ENCODE measurements around the gene VPS26C.

VPS26C gene

DNA sequence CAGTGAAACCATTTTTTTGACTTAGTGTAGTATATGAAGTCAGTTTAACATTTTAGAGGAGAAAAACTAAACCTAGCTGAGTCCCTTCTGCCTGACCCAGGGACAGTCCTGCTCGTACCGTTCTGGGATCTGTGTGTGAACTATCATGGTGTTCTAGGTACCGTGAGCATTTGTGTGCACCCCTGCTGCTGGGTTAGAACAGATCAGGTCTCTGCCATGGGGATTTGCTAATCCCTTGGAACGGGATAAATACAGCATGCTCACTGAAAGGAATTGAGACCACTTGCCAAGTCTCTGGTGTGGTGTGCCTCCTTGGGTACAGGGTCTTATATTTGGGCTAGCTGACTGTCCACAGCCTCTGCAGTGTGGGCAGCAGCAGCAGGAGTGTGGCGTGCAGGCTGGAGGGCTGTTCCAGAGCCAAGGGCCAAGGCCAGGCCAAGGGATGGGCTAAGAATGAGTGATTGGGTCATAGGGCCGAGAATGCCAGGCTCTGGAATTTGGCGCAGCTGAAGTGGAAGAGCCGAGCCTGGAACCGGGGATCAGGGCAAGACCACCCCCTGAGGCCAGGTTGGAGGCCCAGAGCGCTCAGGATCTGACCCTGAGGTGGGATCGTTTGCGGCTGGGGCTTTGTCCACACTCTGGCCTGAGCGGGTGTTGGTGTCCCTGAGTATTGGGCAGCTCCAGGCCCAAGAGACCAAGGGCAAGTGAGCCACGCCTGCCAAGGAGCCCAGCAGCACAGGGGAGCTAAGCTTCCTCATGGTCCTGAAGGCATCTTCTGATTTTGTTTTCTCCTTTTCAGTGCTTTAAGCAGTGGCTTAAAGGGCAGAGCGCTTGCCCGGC is 66.3 kb downstream of the VPS26C start:
- TF ChIP-seq POLR2AphosphoS5 (IDR thresholded peaks at IDR 0.05; ENCODE audit: low read depth, low read length), result no peak
- TF ChIP-seq, protein P1, sequence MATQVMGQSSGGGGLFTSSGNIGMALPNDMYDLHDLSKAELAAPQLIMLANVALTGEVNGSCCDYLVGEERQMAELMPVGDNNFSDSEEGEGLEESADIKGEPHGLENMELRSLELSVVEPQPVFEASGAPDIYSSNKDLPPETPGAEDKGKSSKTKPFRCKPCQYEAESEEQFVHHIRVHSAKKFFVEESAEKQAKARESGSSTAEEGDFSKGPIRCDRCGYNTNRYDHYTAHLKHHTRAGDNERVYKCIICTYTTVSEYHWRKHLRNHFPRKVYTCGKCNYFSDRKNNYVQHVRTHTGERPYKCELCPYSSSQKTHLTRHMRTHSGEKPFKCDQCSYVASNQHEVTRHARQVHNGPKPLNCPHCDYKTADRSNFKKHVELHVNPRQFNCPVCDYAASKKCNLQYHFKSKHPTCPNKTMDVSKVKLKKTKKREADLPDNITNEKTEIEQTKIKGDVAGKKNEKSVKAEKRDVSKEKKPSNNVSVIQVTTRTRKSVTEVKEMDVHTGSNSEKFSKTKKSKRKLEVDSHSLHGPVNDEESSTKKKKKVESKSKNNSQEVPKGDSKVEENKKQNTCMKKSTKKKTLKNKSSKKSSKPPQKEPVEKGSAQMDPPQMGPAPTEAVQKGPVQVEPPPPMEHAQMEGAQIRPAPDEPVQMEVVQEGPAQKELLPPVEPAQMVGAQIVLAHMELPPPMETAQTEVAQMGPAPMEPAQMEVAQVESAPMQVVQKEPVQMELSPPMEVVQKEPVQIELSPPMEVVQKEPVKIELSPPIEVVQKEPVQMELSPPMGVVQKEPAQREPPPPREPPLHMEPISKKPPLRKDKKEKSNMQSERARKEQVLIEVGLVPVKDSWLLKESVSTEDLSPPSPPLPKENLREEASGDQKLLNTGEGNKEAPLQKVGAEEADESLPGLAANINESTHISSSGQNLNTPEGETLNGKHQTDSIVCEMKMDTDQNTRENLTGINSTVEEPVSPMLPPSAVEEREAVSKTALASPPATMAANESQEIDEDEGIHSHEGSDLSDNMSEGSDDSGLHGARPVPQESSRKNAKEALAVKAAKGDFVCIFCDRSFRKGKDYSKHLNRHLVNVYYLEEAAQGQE (IDR thresholded peaks at IDR 0.05; ENCODE audit: insufficient read depth in 1 of 2, low read depth in 2 of 2, low read length in 2 of 2), result no peak
- no peak for TF ChIP-seq TAF1 (IDR thresholded peaks at IDR 0.05; ENCODE audit: borderline replicate concordance, insufficient read depth, low read length)
- no peak for TF ChIP-seq SIN3A (IDR thresholded peaks at IDR 0.05; ENCODE audit: borderline replicate concordance, insufficient read depth, low read length)
- TF ChIP-seq FOXP2 (optimal IDR thresholded peaks at IDR 0.05; ENCODE audit: borderline replicate concordance, extremely low read depth, extremely low read length, insufficient read depth), result no peak

DNA sequence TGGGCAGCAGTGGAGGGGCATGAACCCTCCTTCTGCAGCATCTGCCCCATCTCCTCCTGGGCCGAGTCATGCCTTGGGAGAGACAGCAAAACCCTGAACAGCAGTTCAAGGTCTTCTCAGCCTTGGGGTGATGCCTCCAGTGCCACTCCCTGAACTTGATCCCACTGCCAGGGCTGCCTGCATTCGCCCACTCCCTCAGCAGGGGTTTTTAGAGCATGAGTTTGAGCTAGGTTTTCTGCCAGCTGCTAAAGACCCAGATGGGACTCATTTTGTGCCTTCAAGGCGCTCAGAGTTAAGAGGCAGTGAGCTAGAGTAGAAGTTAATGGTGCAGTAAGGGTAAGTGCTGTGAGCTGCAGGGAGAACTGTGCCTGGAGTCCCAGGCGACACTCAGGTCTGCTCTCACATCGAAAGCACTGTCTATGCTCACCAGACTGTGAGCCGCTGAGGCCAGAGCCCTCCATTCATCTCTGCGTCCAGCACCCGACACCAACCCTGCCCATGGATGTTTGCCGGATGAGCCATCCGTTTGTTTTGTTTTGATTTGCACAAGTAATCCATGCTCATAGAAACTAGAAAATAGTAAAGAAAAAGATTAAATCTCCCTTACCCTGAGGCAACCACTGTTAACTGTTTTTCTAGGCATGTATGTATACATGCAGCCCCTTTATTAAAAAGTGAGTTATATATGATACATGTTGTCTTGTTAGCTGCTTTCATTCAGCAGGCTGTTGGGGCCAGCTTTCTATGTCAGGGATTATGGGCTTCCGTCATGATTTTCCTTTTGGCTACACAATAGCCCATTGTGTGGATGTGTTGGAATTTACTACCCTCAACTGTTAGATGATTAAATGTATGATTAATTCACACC is 67.8 kb downstream of the VPS26C start:
- TF ChIP-seq, protein P1 (IDR thresholded peaks at IDR 0.05; ENCODE audit: insufficient read depth in 1 of 2, low read depth in 2 of 2, low read length in 2 of 2), result no peak
- no peak for TF ChIP-seq POLR2AphosphoS5 (IDR thresholded peaks at IDR 0.05; ENCODE audit: low read depth, low read length)
- TF ChIP-seq TAF1 (IDR thresholded peaks at IDR 0.05; ENCODE audit: borderline replicate concordance, insufficient read depth, low read length), result no peak
- TF ChIP-seq SIN3A (IDR thresholded peaks at IDR 0.05; ENCODE audit: borderline replicate concordance, insufficient read depth, low read length), result no peak
- TF ChIP-seq FOXP2 (optimal IDR thresholded peaks at IDR 0.05; ENCODE audit: borderline replicate concordance, extremely low read depth, extremely low read length, insufficient read depth), result no peak

DNA sequence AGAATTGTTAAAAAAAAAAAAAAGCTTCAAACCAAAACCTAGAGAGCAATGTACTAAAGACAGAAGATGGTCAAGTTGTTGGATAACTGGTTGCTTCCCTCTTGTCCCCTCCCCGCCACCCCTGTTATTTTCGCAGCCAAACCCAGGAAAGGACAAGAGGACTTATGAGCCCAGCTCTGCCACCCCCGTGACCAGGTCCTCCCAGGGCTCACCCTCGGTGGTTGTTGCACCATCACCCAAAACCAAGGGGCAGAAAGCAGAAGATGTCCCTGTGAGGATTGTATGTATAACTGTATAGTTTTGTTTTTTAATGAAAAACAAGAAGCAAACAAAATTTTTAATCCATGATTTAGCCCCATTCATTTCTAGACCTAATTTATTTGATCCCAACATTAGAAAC is 69.4 kb downstream of the VPS26C start:
- TF ChIP-seq, protein P1 (IDR thresholded peaks at IDR 0.05; ENCODE audit: insufficient read depth in 1 of 2, low read depth in 2 of 2, low read length in 2 of 2), result no peak
- TF ChIP-seq FOXP2 (optimal IDR thresholded peaks at IDR 0.05; ENCODE audit: borderline replicate concordance, extremely low read depth, extremely low read length, insufficient read depth), result no peak
- no peak for TF ChIP-seq POLR2AphosphoS5 (IDR thresholded peaks at IDR 0.05; ENCODE audit: low read depth, low read length)
- TF ChIP-seq TAF1 (IDR thresholded peaks at IDR 0.05; ENCODE audit: borderline replicate concordance, insufficient read depth, low read length), result no peak
- TF ChIP-seq SIN3A (IDR thresholded peaks at IDR 0.05; ENCODE audit: borderline replicate concordance, insufficient read depth, low read length), result no peak

DNA sequence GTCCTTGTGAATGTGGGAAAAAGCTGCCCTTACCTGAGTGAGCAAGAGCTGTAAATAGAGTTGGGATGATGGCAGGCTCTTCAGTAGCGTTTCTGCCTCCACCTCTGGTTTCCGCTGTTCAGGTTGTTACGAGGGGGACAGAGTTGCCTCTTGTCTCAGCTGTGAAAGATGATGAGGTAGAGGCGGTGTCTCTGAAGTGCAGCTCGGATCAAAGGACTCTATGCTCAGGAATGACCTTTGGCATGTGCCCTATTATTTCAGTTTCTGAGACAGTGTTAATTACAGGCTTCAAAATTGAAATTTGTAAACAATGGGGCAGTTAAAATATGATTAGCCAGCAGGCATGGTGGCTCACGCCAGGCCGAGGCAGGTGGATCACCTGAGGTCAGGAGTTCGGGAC is 70.3 kb downstream of the VPS26C start:
- TF ChIP-seq SIN3A (IDR thresholded peaks at IDR 0.05; ENCODE audit: borderline replicate concordance, insufficient read depth, low read length) (no peak), POLR2AphosphoS5 (IDR thresholded peaks at IDR 0.05; ENCODE audit: low read depth, low read length) (no peak), TAF1 (IDR thresholded peaks at IDR 0.05; ENCODE audit: borderline replicate concordance, insufficient read depth, low read length) (no peak), FOXP2 (optimal IDR thresholded peaks at IDR 0.05; ENCODE audit: borderline replicate concordance, extremely low read depth, extremely low read length, insufficient read depth) (no peak)
- TF ChIP-seq, protein P1 (IDR thresholded peaks at IDR 0.05; ENCODE audit: insufficient read depth in 1 of 2, low read depth in 2 of 2, low read length in 2 of 2), result no peak

Data from PFSK-1 (cell line).